GM12878 (cell line): ENCODE data around the gene HOXB1. TPM values are rescaled to one million over a fixed set of nuclear protein-coding genes. Genes with fewer than 3 reads are reported as not detected.

Experiments used
- ATAC-seq: fragments of 200-7000 bp; cut with Tn5 transposase; 3 replicates; pipeline ENCODE4 v1.9.1; 2020; ENCODE audit warnings: mild to moderate bottlenecking, moderate library complexity
- BruUV-seq: library from RNA; stranded (reverse); fragments of 400-500 nt; replicated peaks from 2 replicates; lab custom pipeline; 2021; lab: Mats Ljungman, UMichigan
- CTCF ChIA-PET: fragments of 300-600 bp; sonication (Branson Sonifier 250); formaldehyde crosslinking; extraction: SDS; loops from one replicate; lab custom pipeline; 2021; ENCODE audit warnings: inconsistent platforms; lab: Yijun Ruan, JAX
- POLR2A ChIA-PET: fragments of 350-600 bp; formaldehyde crosslinking; extraction: SDS; loops from one replicate; lab custom pipeline; 2021; ENCODE audit warnings: inconsistent platforms; lab: Charles Lee
- RAD21 ChIA-PET: fragments of 300-600 bp; sonication (Branson Sonifier 250); formaldehyde crosslinking; loops from one replicate; lab custom pipeline; 2023; ENCODE audit warnings: antibody characterized with exemption; ENCODE audit not compliant: unreplicated experiment; lab: Charles Lee
- SMC1A ChIA-PET: fragments of 300-600 bp; sonication (Branson Sonifier 250); formaldehyde crosslinking; loops from one replicate; lab custom pipeline; 2023; ENCODE audit not compliant: unreplicated experiment, uncharacterized antibody; lab: Charles Lee
- DNase-seq: peaks from one replicate; pipeline ENCODE4 v3.0.0-alpha.2; 2011; ENCODE audit warnings: low read depth, low spot score
- FAIRE-seq: peaks from 3 replicates; lab custom pipeline; 2011; peaks lifted over from hg19 to GRCh38; lab: Jason Lieb, UNC
- H2AFZ ChIP-seq: 2 replicates; pipeline ENCODE4 v1.6.0; 2011; ENCODE audit warnings: low read depth, low read length, control low read depth; ENCODE audit not compliant: control insufficient read depth
- H3K27ac ChIP-seq: 2 replicates; pipeline ENCODE4 v1.5.1; 2011; ENCODE audit warnings: control low read depth; ENCODE audit not compliant: control insufficient read depth, insufficient read depth
- H3K27me3 ChIP-seq, 2 experiments: replicated peaks in 1 of 2; 2 replicates each; pipeline versions ENCODE4 v1.6.0 to v1.6.1; 2011; ENCODE audit warnings: low read length in 1 of 2; ENCODE audit not compliant: control insufficient read depth in 2 of 2, insufficient read depth in 2 of 2
- H3K36me3 ChIP-seq, 2 experiments: 2 replicates each; pipeline ENCODE4 v1.5.1; 2011; ENCODE audit warnings: low read length in 1 of 2; ENCODE audit not compliant: control insufficient read depth in 2 of 2, insufficient read depth in 2 of 2
- H3K4me1 ChIP-seq: 2 replicates; pipeline ENCODE4 v1.6.1; 2011; ENCODE audit warnings: mild to moderate bottlenecking, low read length, moderate library complexity, mixed read lengths; ENCODE audit not compliant: control insufficient read depth, insufficient read depth
- H3K4me2 ChIP-seq: 2 replicates; pipeline ENCODE4 v1.6.0; 2011; ENCODE audit warnings: control low read depth; ENCODE audit not compliant: control insufficient read depth, insufficient read depth
- H3K4me3 ChIP-seq: fragments of 200-600 bp; sonication (generic); 2 replicates; pipeline ENCODE4 v1.5.1; 2016
- H3K79me2 ChIP-seq: 2 replicates; pipeline ENCODE4 v1.6.0; 2011; ENCODE audit warnings: low read length; ENCODE audit not compliant: control insufficient read depth, insufficient read depth
- H3K9ac ChIP-seq: 2 replicates; pipeline ENCODE4 v1.8.0; 2011; ENCODE audit warnings: low read length, control low read depth, mixed read lengths; ENCODE audit not compliant: control insufficient read depth, insufficient read depth
- H3K9me3 ChIP-seq: replicated peaks from 3 replicates; pipeline ENCODE4 v1.5.1; 2011; ENCODE audit warnings: mild to moderate bottlenecking, low read length; ENCODE audit not compliant: control insufficient read depth, insufficient read depth
- H4K20me1 ChIP-seq: 2 replicates; pipeline ENCODE4 v1.6.0; 2011; ENCODE audit not compliant: control insufficient read depth, insufficient read depth
- ATF2 ChIP-seq: IDR thresholded peaks from 2 replicates; pipeline ENCODE4 v1.6.1; 2012; ENCODE audit warnings: low read length, inconsistent platforms
- CBX3 ChIP-seq: fragments of 200-600 bp; sonication (generic); IDR thresholded peaks from 2 replicates; pipeline ENCODE4 v1.6.1; 2016; ENCODE audit warnings: low read depth, borderline replicate concordance
- CHD4 ChIP-seq: fragments of 200-600 bp; sonication (generic); IDR thresholded peaks from 2 replicates; pipeline ENCODE4 v1.6.1; 2016; ENCODE audit warnings: mild to moderate bottlenecking
- EED ChIP-seq: sonication (generic); IDR thresholded peaks from 2 replicates; pipeline ENCODE4 v1.6.1; 2016; ENCODE audit warnings: antibody characterized with exemption, low read depth
- ETV6 ChIP-seq, 2 experiments: fragments of 450-650 bp in 1 of 2; IDR thresholded peaks in 1 of 2; conservative IDR thresholded peaks in 1 of 2; 2 replicates each; pipeline ENCODE4 v1.6.1; 2014; ENCODE audit warnings: antibody characterized with exemption in 1 of 2, borderline replicate concordance in 1 of 2, low read depth in 1 of 2, mild to moderate bottlenecking in 1 of 2, moderate library complexity in 1 of 2
- IKZF2 ChIP-seq, 2 experiments: fragments of 450-650 bp; IDR thresholded peaks; 2 replicates each; pipeline ENCODE4 v1.6.1; 2017; ENCODE audit warnings: mild to moderate bottlenecking in 2 of 2, moderate library complexity in 2 of 2
- JUNB ChIP-seq: IDR thresholded peaks from 2 replicates; pipeline ENCODE4 v1.6.1; 2016; ENCODE audit warnings: antibody characterized with exemption, mild to moderate bottlenecking
- KDM1A ChIP-seq: fragments of 200-600 bp; sonication (generic); IDR thresholded peaks from 2 replicates; pipeline ENCODE4 v1.6.1; 2016; ENCODE audit warnings: borderline replicate concordance
- MAX ChIP-seq: IDR thresholded peaks from 2 replicates; pipeline ENCODE4 v1.6.1; 2012; ENCODE audit warnings: low read depth, low read length, improper control_type of control experiment
- NFXL1 ChIP-seq: fragments of 450-650 bp; IDR thresholded peaks from 2 replicates; pipeline ENCODE4 v1.6.1; 2017; ENCODE audit warnings: antibody characterized with exemption, mild to moderate bottlenecking, borderline replicate concordance
- NFYB ChIP-seq: IDR thresholded peaks from 2 replicates; pipeline ENCODE4 v1.6.1; 2011; ENCODE audit warnings: low read depth, mild to moderate bottlenecking, low read length, improper control_type of control experiment, moderate library complexity; ENCODE audit not compliant: insufficient read depth
- NR2C2 ChIP-seq: IDR thresholded peaks from 2 replicates; pipeline ENCODE4 v1.6.1; 2011; ENCODE audit warnings: borderline replicate concordance, low read depth; ENCODE audit not compliant: control insufficient read depth, insufficient read length
- POLR2AphosphoS2 ChIP-seq: IDR thresholded peaks from 2 replicates; pipeline ENCODE4 v1.6.1; 2011; ENCODE audit warnings: low read depth, mild to moderate bottlenecking, low read length, improper control_type of control experiment, moderate library complexity
- SRF ChIP-seq, 2 experiments: IDR thresholded peaks; 2 replicates each; pipeline ENCODE4 v1.6.1; 2011; ENCODE audit warnings: low read depth in 2 of 2, low read length in 2 of 2, mild to moderate bottlenecking in 1 of 2, moderate library complexity in 1 of 2
- SUPT20H ChIP-seq: IDR thresholded peaks from 2 replicates; pipeline ENCODE4 v1.6.1; 2011; ENCODE audit warnings: low read depth, mild to moderate bottlenecking, low read length, moderate library complexity, borderline replicate concordance; ENCODE audit not compliant: control insufficient read depth
- TCF3 ChIP-seq: IDR thresholded peaks from 2 replicates; pipeline ENCODE4 v1.6.1; 2012; ENCODE audit warnings: low read depth, mild to moderate bottlenecking, low read length, borderline replicate concordance; ENCODE audit not compliant: insufficient read depth
- TCF7 ChIP-seq: IDR thresholded peaks from 2 replicates; pipeline ENCODE4 v1.6.1; 2014; ENCODE audit warnings: antibody characterized with exemption, borderline replicate concordance
- WRNIP1 ChIP-seq: IDR thresholded peaks from 2 replicates; pipeline ENCODE4 v1.6.1; 2011; ENCODE audit warnings: low read depth, low read length, improper control_type of control experiment, borderline replicate concordance
- ZNF274 ChIP-seq: IDR thresholded peaks from one replicate; pipeline ENCODE4 v1.8.0; 2011; ENCODE audit not compliant: insufficient read length, insufficient read depth
- ZNF384 ChIP-seq: IDR thresholded peaks from 2 replicates; pipeline ENCODE4 v1.6.1; 2012; ENCODE audit warnings: low read depth, mild to moderate bottlenecking, low read length, improper control_type of control experiment, borderline replicate concordance
- WGBS: methylation state at CpG from one replicate; pipeline ENCODE4 v1.1.6; 2016; ENCODE audit warnings: low lambda C conversion rate; ENCODE audit not compliant: insufficient replicate concordance, insufficient coverage; ENCODE audit errors: missing lambda C conversion rate; 5-methylcytosine and 5-hydroxymethylcytosine counted together
- in situ Hi-C: fragments of 300-500 bp; cut with MboI; formaldehyde crosslinking; loops from 9 replicates; pipeline ENCODE4 v1.14.3; 2018; ENCODE audit warnings: mixed read lengths
- intact Hi-C: fragments of 100-400 bp; cut with micrococcal nuclease; formaldehyde crosslinking; loops from one replicate; pipeline ENCODE4 v1.14.2; 2022; ENCODE audit not compliant: unreplicated experiment
- polyA plus RNA-seq, 11 experiments: library from polyadenylated mRNA; depleted of rRNA in 4 of 11; unstranded in 6 of 11; stranded (reverse) in 5 of 11; fragments of >200 nt; fragmentation: Nextera tagmentation in 4 of 11; fragmentation: Illumina TruSeq in 1 of 11; extraction: Ambion mirVana in 4 of 11; extraction: Trizol in 1 of 11; gene quantifications; 1 replicate in 1 of 11; 2 replicates in 10 of 11; pipeline versions ENCODE4 v1.2.1 to v1.2.3, GENCODE V29; 2011 to 2016; ENCODE audit warnings: inconsistent platforms in 2 of 11, missing spikeins in 2 of 11, low read depth in 1 of 11
- total RNA-seq, 4 experiments: library from RNA; depleted of rRNA in 3 of 4; stranded (reverse); fragments of >200 nt in 3 of 4; fragmentation: Illumina TruSeq in 1 of 4; extraction: Trizol in 1 of 4; gene quantifications; 2 replicates each; pipeline versions ENCODE4 v1.2.1 to v1.2.3, GENCODE V29; 2013 to 2021

HOXB1 gene
- total and polyA plus RNA-seq, 10 of the 15 experiments (the other 5 are each of a cell fraction or from before 2014, with no cell fraction given): not detected

- H3K36me3 ChIP-seq: no peaks in the 10 kb centered on the region
- H3K79me2 ChIP-seq: no peaks in the 10 kb centered on the region
- no peaks in the 10 kb centered on the region for H3K9me3 ChIP-seq
- DNase-seq (no peak), FAIRE-seq (no peak), ATAC-seq (no peak)
- ChIA-PET RAD21 (no interaction called here), POLR2A (interaction anchor here (1.6 kb wide), 1 partner anchor 21 kb away, joined by 5 read pairs; no protein-coding TSS in a partner anchor), SMC1A (no interaction called here), CTCF (interaction anchor here (0.6 kb wide), 1 partner anchor 253 kb away, joined by 3 read pairs; no protein-coding TSS in a partner anchor)
- H3K4me1 ChIP-seq: no peaks in the 10 kb centered on the region
- no peak for TF ChIP-seq MAX
- no peak for TF ChIP-seq NFYB
- TF ChIP-seq SRF (IDR thresholded peaks at IDR 0.05; ENCODE audit: low read depth in 2 of 2, low read length in 2 of 2): no peak
- no peak for TF ChIP-seq JUNB
- no peak for TF ChIP-seq SUPT20H
- TF ChIP-seq KDM1A: no peak
- TF ChIP-seq IKZF2 (IDR thresholded peaks at IDR 0.05): no peak
- no peak for TF ChIP-seq CHD4
- TF ChIP-seq NR2C2: no peak
- no peak for TF ChIP-seq WRNIP1
- no peak for TF ChIP-seq TCF7
- no peak for TF ChIP-seq NFXL1
- no peak for TF ChIP-seq ETV6 (conservative IDR thresholded peaks at IDR 0.05 in 1 of 2, IDR thresholded peaks at IDR 0.05 in 1 of 2; ENCODE audit: borderline replicate concordance in 1 of 2, low read depth in 1 of 2)
- TF ChIP-seq ZNF384: no peak
- TF ChIP-seq TCF3: no peak
- no peak for TF ChIP-seq ATF2
- TF ChIP-seq ZNF274: no peak
- TF ChIP-seq CBX3: no peak
- no peak for TF ChIP-seq EED
- TF ChIP-seq POLR2AphosphoS2: no peak
- H3K4me2 ChIP-seq: no peak overlapping the region
- 0 out of 4 replicates have a peak, but pooled peaks cover 0 to 3% of the 10 kb centered on the region in 2 experiments for H3K27me3 ChIP-seq
- H4K20me1 ChIP-seq: no peaks in the 10 kb centered on the region
- BruUV-seq: no TSS peak
- 41% methylated on average over 48 of the region's 59 CpGs for WGBS
- intact Hi-C loops (no loop called here), in situ Hi-C loops (no loop called here)
- no peak overlapping the region for H3K27ac ChIP-seq
- H3K4me3 ChIP-seq: no peak overlapping the region
- H3K9ac ChIP-seq: no peak overlapping the region
- no peak overlapping the region for H2AFZ ChIP-seq
Observed at GRCh38 chr17:48526608-48527546, 3.9 kb downstream of the HOXB1 start.
